ENCODE results near the gene EPHA7. TPM values are rescaled to one million over a fixed set of nuclear protein-coding genes. Genes with fewer than 3 reads are reported as not detected.

Gene EPHA7
- polyA plus RNA-seq, 1 donor from 2014 or later = 17.4 TPM

DNA sequence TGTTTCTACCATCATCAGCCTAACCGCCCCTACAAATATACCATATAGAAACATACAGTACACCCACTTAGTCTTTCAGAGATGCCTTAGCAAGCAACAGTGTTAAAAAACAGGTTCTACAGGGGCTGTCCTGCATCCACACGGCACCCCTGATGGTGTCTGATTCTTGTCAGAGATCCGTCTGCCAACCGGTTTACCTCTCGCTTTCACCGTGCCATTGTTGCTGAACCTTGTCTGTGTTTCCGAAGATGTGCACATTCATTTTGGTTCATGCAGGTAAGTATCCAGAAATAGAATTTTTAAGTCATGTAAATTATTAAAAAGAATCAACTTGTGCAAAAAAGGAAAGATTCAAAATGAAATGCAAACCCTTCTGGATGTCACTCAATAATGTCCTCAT is 52.9 kb downstream of the EPHA7 start:
- Histone ChIP-seq H3K9me3 (ENCODE audit: low read length) (no peaks in the 10 kb centered on the region), H3K9ac (ENCODE audit: low read length) (no peak overlapping the region), H2AFZ (ENCODE audit: low read depth, low read length) (no peak overlapping the region), H3K27me3 (ENCODE audit: insufficient read depth, low read depth, low read length) (no peaks in the 10 kb centered on the region), H4K20me1 (ENCODE audit: insufficient read depth) (no peaks in the 10 kb centered on the region), H3K36me3 (ENCODE audit: insufficient read depth, low read length) (no peaks in the 10 kb centered on the region), H3K4me2 (ENCODE audit: low read length) (no peak overlapping the region), H3K27ac (ENCODE audit: low read length) (no peak overlapping the region), H3K4me3 (ENCODE audit: low read length) (no peak overlapping the region), H3K79me2 (replicated peaks; ENCODE audit: insufficient read depth, low read length) (no peaks in the 10 kb centered on the region), H3F3A (ENCODE audit: insufficient read depth, low read length, poor library complexity, severe bottlenecking) (no peaks in the 10 kb centered on the region), H3K9me2 (ENCODE audit: insufficient read depth, low read length) (no peaks in the 10 kb centered on the region)
- no peak for TF ChIP-seq MXI1 (conservative IDR thresholded peaks at IDR 0.05; ENCODE audit: poor library complexity, severe bottlenecking)

DNA sequence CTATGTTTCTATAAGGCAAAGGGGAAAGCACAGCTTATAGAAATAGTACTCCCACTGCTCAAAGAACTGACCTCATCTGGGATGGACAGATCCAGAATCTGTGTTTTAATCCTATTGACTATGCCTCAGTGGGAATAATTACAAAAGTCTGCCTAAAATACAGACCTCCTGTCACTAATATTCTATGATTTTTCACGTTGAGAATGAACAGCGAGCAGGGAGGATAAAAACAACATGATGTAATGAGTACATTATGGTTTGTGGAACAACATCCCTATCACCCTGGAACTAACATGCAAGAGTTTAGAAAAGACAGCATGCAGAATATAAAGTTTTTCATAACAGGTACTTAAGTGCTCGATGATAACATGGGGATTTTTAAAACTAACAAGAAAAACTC is 53.9 kb downstream of the EPHA7 start:
- Histone ChIP-seq H3K4me3 (ENCODE audit: low read length) (no peak overlapping the region), H3K9me3 (ENCODE audit: low read length) (no peaks in the 10 kb centered on the region), H3K27ac (ENCODE audit: low read length) (no peak overlapping the region), H3F3A (ENCODE audit: insufficient read depth, low read length, poor library complexity, severe bottlenecking) (no peaks in the 10 kb centered on the region), H3K9ac (ENCODE audit: low read length) (no peak overlapping the region), H3K36me3 (ENCODE audit: insufficient read depth, low read length) (no peaks in the 10 kb centered on the region), H2AFZ (ENCODE audit: low read depth, low read length) (no peak overlapping the region), H3K27me3 (ENCODE audit: insufficient read depth, low read depth, low read length) (no peaks in the 10 kb centered on the region), H4K20me1 (ENCODE audit: insufficient read depth) (no peaks in the 10 kb centered on the region), H3K9me2 (ENCODE audit: insufficient read depth, low read length) (no peaks in the 10 kb centered on the region), H3K4me2 (ENCODE audit: low read length) (no peak overlapping the region), H3K79me2 (replicated peaks; ENCODE audit: insufficient read depth, low read length) (no peaks in the 10 kb centered on the region)
- TF ChIP-seq, protein P1, sequence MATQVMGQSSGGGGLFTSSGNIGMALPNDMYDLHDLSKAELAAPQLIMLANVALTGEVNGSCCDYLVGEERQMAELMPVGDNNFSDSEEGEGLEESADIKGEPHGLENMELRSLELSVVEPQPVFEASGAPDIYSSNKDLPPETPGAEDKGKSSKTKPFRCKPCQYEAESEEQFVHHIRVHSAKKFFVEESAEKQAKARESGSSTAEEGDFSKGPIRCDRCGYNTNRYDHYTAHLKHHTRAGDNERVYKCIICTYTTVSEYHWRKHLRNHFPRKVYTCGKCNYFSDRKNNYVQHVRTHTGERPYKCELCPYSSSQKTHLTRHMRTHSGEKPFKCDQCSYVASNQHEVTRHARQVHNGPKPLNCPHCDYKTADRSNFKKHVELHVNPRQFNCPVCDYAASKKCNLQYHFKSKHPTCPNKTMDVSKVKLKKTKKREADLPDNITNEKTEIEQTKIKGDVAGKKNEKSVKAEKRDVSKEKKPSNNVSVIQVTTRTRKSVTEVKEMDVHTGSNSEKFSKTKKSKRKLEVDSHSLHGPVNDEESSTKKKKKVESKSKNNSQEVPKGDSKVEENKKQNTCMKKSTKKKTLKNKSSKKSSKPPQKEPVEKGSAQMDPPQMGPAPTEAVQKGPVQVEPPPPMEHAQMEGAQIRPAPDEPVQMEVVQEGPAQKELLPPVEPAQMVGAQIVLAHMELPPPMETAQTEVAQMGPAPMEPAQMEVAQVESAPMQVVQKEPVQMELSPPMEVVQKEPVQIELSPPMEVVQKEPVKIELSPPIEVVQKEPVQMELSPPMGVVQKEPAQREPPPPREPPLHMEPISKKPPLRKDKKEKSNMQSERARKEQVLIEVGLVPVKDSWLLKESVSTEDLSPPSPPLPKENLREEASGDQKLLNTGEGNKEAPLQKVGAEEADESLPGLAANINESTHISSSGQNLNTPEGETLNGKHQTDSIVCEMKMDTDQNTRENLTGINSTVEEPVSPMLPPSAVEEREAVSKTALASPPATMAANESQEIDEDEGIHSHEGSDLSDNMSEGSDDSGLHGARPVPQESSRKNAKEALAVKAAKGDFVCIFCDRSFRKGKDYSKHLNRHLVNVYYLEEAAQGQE (IDR thresholded peaks at IDR 0.05; ENCODE audit: borderline replicate concordance) = no peak
- TF ChIP-seq EZH2 (IDR thresholded peaks at IDR 0.05; ENCODE audit: borderline replicate concordance, insufficient read depth, low read length, poor library complexity, severe bottlenecking) = no peak
- no peak for TF ChIP-seq EP300 (conservative IDR thresholded peaks at IDR 0.05; ENCODE audit: poor library complexity, severe bottlenecking)
- TF ChIP-seq SMC3 (conservative IDR thresholded peaks at IDR 0.05; ENCODE audit: poor library complexity) = no peak
- TF ChIP-seq MXI1 (conservative IDR thresholded peaks at IDR 0.05; ENCODE audit: poor library complexity, severe bottlenecking) = no peak
- TF ChIP-seq, protein P2, sequence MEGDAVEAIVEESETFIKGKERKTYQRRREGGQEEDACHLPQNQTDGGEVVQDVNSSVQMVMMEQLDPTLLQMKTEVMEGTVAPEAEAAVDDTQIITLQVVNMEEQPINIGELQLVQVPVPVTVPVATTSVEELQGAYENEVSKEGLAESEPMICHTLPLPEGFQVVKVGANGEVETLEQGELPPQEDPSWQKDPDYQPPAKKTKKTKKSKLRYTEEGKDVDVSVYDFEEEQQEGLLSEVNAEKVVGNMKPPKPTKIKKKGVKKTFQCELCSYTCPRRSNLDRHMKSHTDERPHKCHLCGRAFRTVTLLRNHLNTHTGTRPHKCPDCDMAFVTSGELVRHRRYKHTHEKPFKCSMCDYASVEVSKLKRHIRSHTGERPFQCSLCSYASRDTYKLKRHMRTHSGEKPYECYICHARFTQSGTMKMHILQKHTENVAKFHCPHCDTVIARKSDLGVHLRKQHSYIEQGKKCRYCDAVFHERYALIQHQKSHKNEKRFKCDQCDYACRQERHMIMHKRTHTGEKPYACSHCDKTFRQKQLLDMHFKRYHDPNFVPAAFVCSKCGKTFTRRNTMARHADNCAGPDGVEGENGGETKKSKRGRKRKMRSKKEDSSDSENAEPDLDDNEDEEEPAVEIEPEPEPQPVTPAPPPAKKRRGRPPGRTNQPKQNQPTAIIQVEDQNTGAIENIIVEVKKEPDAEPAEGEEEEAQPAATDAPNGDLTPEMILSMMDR (IDR thresholded peaks at IDR 0.05; ENCODE audit: poor library complexity, severe bottlenecking) = no peak
- no peak for TF ChIP-seq TAF1 (IDR thresholded peaks at IDR 0.05; ENCODE audit: low read depth)
- TF ChIP-seq RAD21 (conservative IDR thresholded peaks at IDR 0.05) = no peak
- TF ChIP-seq POLR2AphosphoS5 (IDR thresholded peaks at IDR 0.05) = no peak

DNA sequence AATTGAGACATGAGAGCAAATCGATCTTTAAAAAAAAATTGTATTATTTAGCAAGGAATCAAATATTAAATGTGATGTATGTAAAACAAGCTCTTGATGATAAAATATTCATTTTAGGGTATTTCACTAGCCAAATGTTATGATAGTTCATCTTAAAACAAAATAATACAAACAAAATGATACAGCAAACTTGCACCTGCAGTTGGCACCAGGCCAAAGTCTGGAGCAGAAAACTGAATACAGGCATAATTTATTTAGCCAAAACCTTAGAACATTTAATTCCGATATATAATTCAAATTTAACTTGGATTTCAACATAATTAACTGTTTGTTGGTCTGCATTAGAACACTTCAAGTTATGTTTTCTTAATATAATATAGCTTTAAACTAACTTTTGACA is 60.9 kb downstream of the EPHA7 start:
- no peaks in the 10 kb centered on the region for H3K9me2 ChIP-seq (ENCODE audit: insufficient read depth, low read length)
- no peaks in the 10 kb centered on the region for H4K20me1 ChIP-seq (ENCODE audit: insufficient read depth)
- no peak overlapping the region for H3K9ac ChIP-seq (ENCODE audit: low read length)
- no peaks in the 10 kb centered on the region for H3K27me3 ChIP-seq (ENCODE audit: insufficient read depth, low read depth, low read length)
- no peak overlapping the region for H3K4me2 ChIP-seq (ENCODE audit: low read length)
- no peaks in the 10 kb centered on the region for H3K79me2 ChIP-seq (replicated peaks; ENCODE audit: insufficient read depth, low read length)
- TF ChIP-seq EP300 (conservative IDR thresholded peaks at IDR 0.05; ENCODE audit: poor library complexity, severe bottlenecking) = no peak
- H3K36me3 ChIP-seq (ENCODE audit: insufficient read depth, low read length) = no peaks in the 10 kb centered on the region
- H3K27ac ChIP-seq (ENCODE audit: low read length) = no peak overlapping the region
- peaks cover 3% of the 10 kb centered on the region for H3K9me3 ChIP-seq (ENCODE audit: low read length)
- no peaks in the 10 kb centered on the region for H3F3A ChIP-seq (ENCODE audit: insufficient read depth, low read length, poor library complexity, severe bottlenecking)
- H3K4me3 ChIP-seq (ENCODE audit: low read length) = no peak overlapping the region
- no peak overlapping the region for H2AFZ ChIP-seq (ENCODE audit: low read depth, low read length)

Data from neural cell (in vitro differentiated cells).